CD4-positive, alpha-beta T cell (primary cell): Measurements from ENCODE around the gene VPS13D. TPM values are rescaled to one million over a fixed set of nuclear protein-coding genes. Genes with fewer than 3 reads are reported as not detected.

Source experiments
- ATAC-seq: fragments of 200-7000 bp; cut with Tn5 transposase; one replicate; pipeline ENCODE4 v1.10.0; 2022; ENCODE audit warnings: mild to moderate bottlenecking; ENCODE audit not compliant: poor library complexity
- CTCF ChIA-PET: fragments of 350-600 bp; sonication (Branson Sonifier 250); formaldehyde crosslinking; loops from one replicate; lab custom pipeline; 2021; ENCODE audit warnings: antibody characterized with exemption, inconsistent platforms; lab: Charles Lee
- POLR2A ChIA-PET: fragments of 350-600 bp; sonication (Branson Sonifier 250); formaldehyde crosslinking; loops from one replicate; lab custom pipeline; 2021; ENCODE audit warnings: antibody characterized with exemption, inconsistent platforms; lab: Charles Lee
- DNase-seq, 14 experiments: peaks; one replicate each; pipeline ENCODE4 v3.0.0-alpha.2; 2013 to 2020; ENCODE audit warnings: mixed read lengths in 2 of 14
- H3K27ac ChIP-seq, 2 donors: one replicate each; pipeline versions ENCODE4 v1.5.1 to v1.7.0; 2013; ENCODE audit warnings: low read length in 2 of 2, low read depth in 1 of 2, mild to moderate bottlenecking in 1 of 2
- H3K27me3 ChIP-seq, 2 experiments: 1 replicate in 1 of 2; 2 replicates in 1 of 2; pipeline versions ENCODE4 v1.6.1 to v1.7.0; 2013; ENCODE audit warnings: low read length in 2 of 2, control low read depth in 1 of 2, mild to moderate bottlenecking in 1 of 2, moderate library complexity in 1 of 2; ENCODE audit not compliant: insufficient read depth in 2 of 2, control insufficient read depth in 1 of 2
- H3K36me3 ChIP-seq: one replicate; pipeline ENCODE4 v1.6.1; 2013; ENCODE audit warnings: low read length, control low read depth; ENCODE audit not compliant: insufficient read depth
- H3K4me1 ChIP-seq: one replicate; pipeline ENCODE4 v1.6.1; 2013; ENCODE audit warnings: low read length, control low read depth; ENCODE audit not compliant: insufficient read depth
- H3K4me3 ChIP-seq: one replicate; pipeline ENCODE4 v1.5.1; 2013; ENCODE audit warnings: mild to moderate bottlenecking, low read length, moderate library complexity
- H3K9me3 ChIP-seq, 2 experiments: 1 replicate in 1 of 2; 2 replicates in 1 of 2; pipeline versions ENCODE4 v1.6.1 to v1.7.0; 2013; ENCODE audit warnings: low read length in 2 of 2, mild to moderate bottlenecking in 2 of 2, control low read depth in 1 of 2, moderate library complexity in 1 of 2; ENCODE audit not compliant: control insufficient read depth in 1 of 2, insufficient read depth in 1 of 2
- H3K27ac Mint-ChIP-seq: one replicate; pipeline ENCODE4 v1.8.0; 2020; ENCODE audit warnings: mixed read lengths
- H3K27me3 Mint-ChIP-seq: one replicate; pipeline ENCODE4 v1.8.0; 2021; ENCODE audit warnings: mixed read lengths
- H3K36me3 Mint-ChIP-seq: one replicate; pipeline ENCODE4 v1.8.0; 2021; ENCODE audit warnings: low read depth, mixed read lengths
- H3K4me1 Mint-ChIP-seq: one replicate; pipeline ENCODE4 v1.8.0; 2021; ENCODE audit warnings: low read depth, mixed read lengths
- H3K4me3 Mint-ChIP-seq: one replicate; pipeline ENCODE4 v1.8.0; 2020; ENCODE audit warnings: mild to moderate bottlenecking, mixed read lengths
- H3K9me3 Mint-ChIP-seq: one replicate; pipeline ENCODE4 v1.8.0; 2020; ENCODE audit warnings: mixed read lengths
- CTCF ChIP-seq: fragments of 200-600 bp; IDR thresholded peaks from one replicate; pipeline ENCODE4 v1.8.0; 2022; ENCODE audit warnings: antibody characterized with exemption, mild to moderate bottlenecking
- intact Hi-C, 2 experiments: fragments of 100-400 bp; cut with DNase I in 1 of 2; cut with micrococcal nuclease in 1 of 2; formaldehyde crosslinking; loops; one replicate each; pipeline versions ENCODE4 v1.15.1 to v1.9.0; 2023 to 2025; cut with DNase I, micrococcal nuclease
- total RNA-seq, 174 experiments: library from RNA in 2 of 174; stranded (reverse) in 2 of 174; gene quantifications; one replicate each; pipeline ENCODE4 v1.2.3 and lab custom pipeline; 2021 to 2026

VPS13D gene
- total RNA-seq, 2 experiments from 2014 or later = 63.0 to 67.3 TPM

- H3K9me3 ChIP-seq = peaks cover 0 to 6% of the 10 kb centered on the region in 2 experiments
- peaks cover 2% of the 10 kb centered on the region for H3K4me1 ChIP-seq
- H3K4me3 Mint-ChIP-seq = no peak overlapping the region
- peaks cover 23% of the 10 kb centered on the region for H3K36me3 Mint-ChIP-seq
- peaks cover 16% of the 10 kb centered on the region for H3K4me1 Mint-ChIP-seq
- H3K27me3 Mint-ChIP-seq = no peaks in the 10 kb centered on the region
- H3K4me3 ChIP-seq = no peak overlapping the region
- no peak overlapping the region for H3K27ac Mint-ChIP-seq
- no peaks in the 10 kb centered on the region for H3K27me3 ChIP-seq
- ATAC-seq (no peak), DNase-seq (no peak)
- POLR2A ChIA-PET = no interaction called here
- no peak for TF ChIP-seq CTCF
- intact Hi-C loops = no loop called here
- no peaks in the 10 kb centered on the region for H3K36me3 ChIP-seq
- no peaks in the 10 kb centered on the region for H3K9me3 Mint-ChIP-seq
- CTCF ChIA-PET = no interaction called here
- no peak overlapping the region for H3K27ac ChIP-seq
These were observed 301.3 kb downstream of the VPS13D start for GRCh38 chr1:12531179-12531499.

- ATAC-seq (no peak), DNase-seq (no peak)
- no peaks in the 10 kb centered on the region for H3K36me3 ChIP-seq
- no peak for TF ChIP-seq CTCF
- H3K27ac ChIP-seq = no peak overlapping the region
- Mint-ChIP-seq H3K9me3 (peaks cover 2% of the 10 kb centered on the region), H3K27me3 (no peaks in the 10 kb centered on the region), H3K36me3 (peaks cover 38% of the 10 kb centered on the region), H3K4me1 (peaks cover 16% of the 10 kb centered on the region), H3K4me3 (no peak overlapping the region), H3K27ac (no peak overlapping the region)
- peaks cover 0 to 7% of the 10 kb centered on the region in 2 experiments for H3K9me3 ChIP-seq
- H3K4me3 ChIP-seq = no peak overlapping the region
- H3K27me3 ChIP-seq = no peaks in the 10 kb centered on the region
- CTCF ChIA-PET = no interaction called here
- H3K4me1 ChIP-seq = peaks cover 2% of the 10 kb centered on the region
- intact Hi-C loops = no loop called here
- POLR2A ChIA-PET = no interaction called here
These were observed 302.8 kb downstream of the VPS13D start for GRCh38 chr1:12532405-12533315.

- DNase-seq (no peak), ATAC-seq (no peak)
- no peak overlapping the region for H3K4me3 Mint-ChIP-seq
- H3K4me1 Mint-ChIP-seq = peaks cover 8% of the 10 kb centered on the region
- Histone ChIP-seq H3K9me3 (peaks cover 0 to 13% of the 10 kb centered on the region in 2 experiments), H3K36me3 (no peaks in the 10 kb centered on the region), H3K27ac (no peak overlapping the region), H3K27me3 (no peaks in the 10 kb centered on the region), H3K4me3 (no peak overlapping the region), H3K4me1 (no peaks in the 10 kb centered on the region)
- no peak overlapping the region for H3K27ac Mint-ChIP-seq
- intact Hi-C loops = no loop called here
- ChIA-PET CTCF (no interaction called here), POLR2A (interaction anchor here (0.7 kb wide), 1 partner anchor 26 kb away, joined by 3 read pairs; no protein-coding TSS in a partner anchor)
- TF ChIP-seq CTCF = no peak
- H3K27me3 Mint-ChIP-seq = no peaks in the 10 kb centered on the region
- H3K9me3 Mint-ChIP-seq = peaks cover 2% of the 10 kb centered on the region
- H3K36me3 Mint-ChIP-seq = peaks cover 46% of the 10 kb centered on the region
These were observed 306.3 kb downstream of the VPS13D start for GRCh38 chr1:12536023-12536639.
